GM19468 (cell line): ENCODE results near the gene TERT.
"Not testable (repeated sequence)": the region's sequence is repeated elsewhere in the genome, so short reads cannot be mapped to it uniquely, and the experiment has no call there.

Source experiments
- ATAC-seq: cut with Tn5 transposase; IDR thresholded peaks from one replicate; pipeline ENCODE4 v1.9.1; 2021; ENCODE audit warnings: mild to moderate bottlenecking, moderate library complexity, moderate number of reproducible peaks; ENCODE audit not compliant: unreplicated experiment; ENCODE audit errors: extremely low read depth

Gene TERT

DNA sequence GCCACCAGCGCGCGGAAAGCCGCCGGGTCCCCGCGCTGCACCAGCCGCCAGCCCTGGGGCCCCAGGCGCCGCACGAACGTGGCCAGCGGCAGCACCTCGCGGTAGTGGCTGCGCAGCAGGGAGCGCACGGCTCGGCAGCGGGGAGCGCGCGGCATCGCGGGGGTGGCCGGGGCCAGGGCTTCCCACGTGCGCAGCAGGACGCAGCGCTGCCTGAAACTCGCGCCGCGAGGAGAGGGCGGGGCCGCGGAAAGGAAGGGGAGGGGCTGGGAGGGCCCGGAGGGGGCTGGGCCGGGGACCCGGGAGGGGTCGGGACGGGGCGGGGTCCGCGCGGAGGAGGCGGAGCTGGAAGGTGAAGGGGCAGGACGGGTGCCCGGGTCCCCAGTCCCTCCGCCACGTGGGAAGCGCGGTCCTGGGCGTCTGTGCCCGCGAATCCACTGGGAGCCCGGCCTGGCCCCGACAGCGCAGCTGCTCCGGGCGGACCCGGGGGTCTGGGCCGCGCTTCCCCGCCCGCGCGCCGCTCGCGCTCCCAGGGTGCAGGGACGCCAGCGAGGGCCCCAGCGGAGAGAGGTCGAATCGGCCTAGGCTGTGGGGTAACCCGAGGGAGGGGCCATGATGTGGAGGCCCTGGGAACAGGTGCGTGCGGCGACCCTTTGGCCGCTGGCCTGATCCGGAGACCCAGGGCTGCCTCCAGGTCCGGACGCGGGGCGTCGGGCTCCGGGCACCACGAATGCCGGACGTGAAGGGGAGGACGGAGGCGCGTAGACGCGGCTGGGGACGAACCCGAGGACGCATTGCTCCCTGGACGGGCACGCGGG, at the start of gene TERT:
Gene TERT, minus strand, starts transcription at position 234 of the 815 bp plus-strand sequence. Its CDS starts 79 bp downstream, at position 155.
- ATAC-seq = no peak

GRCh38 chr5:1343931-1344901, 49.3 kb upstream of the TERT start:
- ATAC-seq = no peak

DNA sequence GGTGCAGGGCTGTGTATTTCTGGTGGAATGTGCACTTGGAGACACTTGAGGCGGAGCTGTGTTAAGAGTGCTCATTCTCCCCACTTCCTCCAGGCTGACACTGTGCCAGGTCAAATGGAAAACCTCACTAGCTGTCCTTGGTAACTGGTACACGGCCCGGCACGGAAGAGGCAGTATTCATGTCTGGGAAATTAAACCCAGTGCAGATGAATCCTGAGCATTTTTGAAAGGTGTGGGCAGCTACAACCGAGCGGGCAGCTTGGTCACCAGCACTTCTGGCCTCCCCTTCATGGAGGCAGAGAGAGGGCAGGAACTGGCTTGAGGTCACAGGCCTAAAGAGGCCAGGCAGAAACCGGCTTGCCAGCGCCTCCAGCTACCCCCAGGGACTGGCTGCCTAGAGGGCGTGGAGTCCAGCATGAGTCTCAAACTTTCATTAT, 48.5 kb upstream of the TERT start:
- no peak for ATAC-seq

GRCh38 chr5:1342711-1343110, 47.8 kb upstream of the TERT start:
- ATAC-seq = not testable (repeated sequence)

DNA sequence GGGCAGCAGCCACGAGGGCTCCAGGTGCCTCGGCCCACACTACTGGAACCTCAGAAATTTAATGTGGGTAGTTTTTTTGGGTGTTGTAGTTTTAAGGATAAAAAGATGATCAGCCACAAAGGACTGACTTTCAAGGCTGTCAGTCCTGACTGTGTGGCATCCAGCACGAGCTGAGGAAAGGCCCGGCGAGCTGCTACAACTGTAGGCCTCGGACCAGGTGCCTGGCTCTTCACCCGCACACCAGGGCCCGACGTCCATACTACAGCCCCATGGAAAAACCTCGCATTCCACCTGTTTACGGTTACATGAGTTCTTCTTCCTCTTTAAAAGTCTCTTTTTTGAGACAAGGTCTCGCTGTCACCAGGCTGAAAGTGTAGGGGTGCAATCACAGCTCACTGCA, 47.4 kb upstream of the TERT start:
- ATAC-seq = no peak

DNA sequence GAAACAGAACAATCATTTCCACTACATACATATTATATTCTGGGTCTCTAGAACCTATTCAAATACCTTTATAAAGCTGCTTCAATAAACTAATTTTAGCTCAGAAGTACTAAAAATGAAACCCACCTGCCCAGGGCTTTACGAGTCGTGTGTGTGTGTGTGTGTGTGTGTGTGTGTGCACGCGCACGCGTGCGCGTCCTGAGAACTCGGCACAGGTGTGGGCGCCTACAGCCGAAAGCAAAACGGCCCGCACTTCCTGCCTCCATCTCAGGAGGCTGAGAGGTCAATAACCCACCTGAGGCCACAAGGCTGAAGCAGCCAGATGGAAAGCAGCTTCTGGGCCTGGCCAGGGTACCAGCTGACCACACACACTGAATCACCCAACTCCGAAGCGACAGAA, 47.0 kb upstream of the TERT start:
- ATAC-seq = no peak

DNA sequence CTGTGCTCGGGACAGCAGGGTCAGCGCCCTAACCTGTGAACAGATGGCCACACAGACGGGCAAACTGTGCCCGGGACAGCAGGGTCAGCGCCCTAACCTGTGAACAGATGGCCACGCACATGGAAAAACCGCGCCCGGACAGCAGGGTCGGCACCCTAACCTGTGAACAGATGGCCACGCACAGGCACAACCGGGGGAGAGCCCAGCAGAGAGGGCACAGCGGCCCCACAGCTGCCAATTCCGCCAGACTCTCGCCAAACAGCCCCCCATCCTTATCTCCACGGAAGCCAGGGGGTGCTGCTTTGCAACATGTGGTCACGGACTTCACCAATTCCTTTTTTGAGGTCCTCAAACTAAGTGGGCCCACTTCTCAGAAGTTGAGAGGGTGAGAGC, 44.9 kb upstream of the TERT start:
- not testable (repeated sequence) for ATAC-seq

DNA sequence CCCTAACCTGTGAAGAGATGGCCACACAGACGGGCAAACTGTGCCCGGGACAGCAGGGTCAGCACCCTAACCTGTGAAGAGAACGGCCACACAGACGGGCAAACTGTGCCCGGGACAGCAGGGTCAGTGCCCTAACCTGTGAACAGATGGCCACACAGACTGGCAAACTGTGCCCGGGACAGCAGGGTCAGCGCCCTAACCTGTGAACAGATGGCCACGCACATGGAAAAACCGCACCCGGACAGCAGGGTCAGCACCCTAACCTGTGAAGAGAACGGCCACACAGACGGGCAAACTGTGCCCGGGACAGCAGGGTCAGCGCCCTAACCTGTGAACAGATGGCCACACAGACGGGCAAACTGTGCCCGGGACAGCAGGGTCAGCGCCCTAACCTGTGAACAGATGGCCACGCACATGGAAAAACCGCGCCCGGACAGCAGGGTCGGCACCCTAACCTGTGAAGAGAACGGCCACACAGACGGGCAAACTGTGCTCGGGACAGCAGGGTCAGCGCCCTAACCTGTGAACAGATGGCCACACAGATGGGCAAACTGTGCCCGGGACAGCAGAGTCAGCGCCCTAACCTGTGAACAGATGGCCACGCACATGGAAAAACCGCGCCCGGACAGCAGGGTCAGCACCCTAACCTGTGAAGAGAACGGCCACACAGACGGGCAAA, 44.4 kb upstream of the TERT start:
- not testable (repeated sequence) for ATAC-seq

- ATAC-seq = no peak
Observed at GRCh38 chr5:1338506-1339070, 43.7 kb upstream of the TERT start.

GRCh38 chr5:1338196-1338490, 43.3 kb upstream of the TERT start:
- no peak for ATAC-seq

- no peak for ATAC-seq
Observed at GRCh38 chr5:1337489-1338195, 42.8 kb upstream of the TERT start.

DNA sequence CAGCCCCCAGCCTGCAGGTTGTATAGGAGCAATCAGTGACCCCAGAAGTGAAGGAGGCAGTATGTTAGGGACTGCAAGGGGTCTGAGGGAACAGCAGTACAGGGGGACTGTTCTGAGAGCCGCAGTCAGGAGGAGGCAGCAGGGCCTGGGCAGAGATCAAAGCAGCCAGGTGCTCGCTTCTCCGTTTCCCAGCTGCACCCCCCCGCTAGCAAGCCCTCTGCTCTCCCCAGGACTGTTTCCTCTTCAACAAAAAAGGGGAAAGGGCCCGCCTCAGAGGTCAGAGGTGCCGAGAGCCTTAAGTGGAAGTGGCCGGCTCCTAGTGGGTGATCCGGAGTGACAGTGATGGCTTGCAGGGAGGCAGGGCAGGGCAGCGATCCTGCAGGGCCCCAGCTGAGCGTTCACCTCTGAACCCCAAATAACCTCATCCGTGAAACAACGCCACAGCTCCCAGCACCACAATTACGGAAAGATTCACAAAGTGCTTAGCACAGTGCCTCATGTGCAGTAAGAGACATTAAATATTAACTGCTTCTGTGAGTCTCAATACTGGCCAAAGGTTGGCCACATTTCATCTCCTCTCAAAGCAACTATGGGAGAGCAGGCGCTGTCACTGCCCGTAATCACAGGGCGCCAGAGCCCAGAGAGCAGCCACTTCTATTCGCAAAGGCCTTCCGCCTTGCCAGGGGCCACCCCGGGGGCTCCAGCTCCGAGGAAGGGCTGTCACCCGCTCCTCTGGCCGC, 42.1 kb upstream of the TERT start:
- ATAC-seq = no peak

DNA sequence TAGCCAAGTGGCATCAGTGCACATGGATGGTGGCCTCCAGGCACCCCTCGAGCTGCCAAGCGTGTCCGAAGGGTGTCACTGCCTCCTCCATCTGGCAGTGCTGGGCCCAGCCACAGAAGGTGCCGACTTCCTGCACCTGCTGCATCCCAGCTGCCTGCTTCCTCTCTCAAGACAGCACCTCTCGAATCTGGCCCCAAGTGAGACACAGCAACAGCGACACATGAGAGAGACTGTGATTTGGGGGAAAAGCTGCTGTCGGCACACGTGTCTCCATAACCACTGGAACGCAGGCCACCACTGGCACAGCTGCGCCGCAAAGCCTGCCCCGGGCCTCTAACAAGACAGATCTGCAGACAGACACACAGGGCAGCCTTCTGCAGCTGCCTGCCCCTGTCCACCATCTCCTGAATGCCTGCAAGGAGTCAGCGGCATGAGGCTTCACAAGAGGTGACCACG, 41.3 kb upstream of the TERT start:
- no peak for ATAC-seq

- no peak for ATAC-seq
Observed at GRCh38 chr5:1335540-1336095, 40.8 kb upstream of the TERT start.

- no peak for ATAC-seq
Observed at GRCh38 chr5:1334831-1335539, 40.1 kb upstream of the TERT start.

- ATAC-seq = no peak
Observed at GRCh38 chr5:1333986-1334385, 39.1 kb upstream of the TERT start.

DNA sequence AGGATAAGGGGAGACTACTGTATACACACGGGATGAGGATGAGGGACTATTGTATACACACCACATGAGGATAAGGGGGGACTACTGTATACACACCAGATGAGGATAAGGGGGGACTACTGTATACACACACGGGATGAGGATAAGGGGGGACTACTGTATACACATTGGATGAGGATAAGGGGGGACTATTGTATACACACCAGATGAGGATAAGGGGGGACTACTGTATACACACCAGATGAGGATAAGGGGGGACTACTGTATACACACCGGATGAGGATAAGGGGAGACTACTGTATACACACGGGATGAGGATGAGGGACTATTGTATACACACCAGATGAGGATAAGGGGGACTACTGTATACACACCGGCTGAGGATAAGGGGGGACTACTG, 38.4 kb upstream of the TERT start:
- not testable (repeated sequence) for ATAC-seq

- no peak for ATAC-seq
Observed at GRCh38 chr5:1332461-1333001, 37.7 kb upstream of the TERT start.
